Fibroblast of skin of scalp (primary cell): Measurements from ENCODE around the gene SDK2.

Source experiments
- DNase-seq: peaks from one replicate; pipeline ENCODE4 v3.0.0-alpha.2; 2013

SDK2 gene

DNA sequence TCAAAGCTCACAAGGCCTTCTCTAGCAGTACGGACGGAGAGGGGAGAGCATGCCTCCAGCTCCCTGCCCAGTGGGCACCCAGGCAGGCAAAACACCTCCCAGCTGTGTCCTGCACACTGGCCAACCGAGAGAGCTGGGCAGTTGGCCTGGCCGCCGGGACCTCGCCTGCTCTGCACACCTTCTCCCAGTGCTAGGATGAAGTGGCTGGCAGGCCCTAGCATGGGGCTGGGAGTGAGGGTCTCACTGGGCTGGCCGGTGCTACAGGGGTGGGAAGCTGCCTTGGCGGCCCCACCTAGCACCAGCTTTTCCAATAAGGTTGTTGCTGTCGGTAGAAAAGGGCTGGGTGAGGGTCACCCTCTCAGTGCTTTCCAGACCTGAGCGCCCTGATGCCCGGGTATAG, 60.2 kb downstream of the SDK2 start:
- no peak for DNase-seq

DNA sequence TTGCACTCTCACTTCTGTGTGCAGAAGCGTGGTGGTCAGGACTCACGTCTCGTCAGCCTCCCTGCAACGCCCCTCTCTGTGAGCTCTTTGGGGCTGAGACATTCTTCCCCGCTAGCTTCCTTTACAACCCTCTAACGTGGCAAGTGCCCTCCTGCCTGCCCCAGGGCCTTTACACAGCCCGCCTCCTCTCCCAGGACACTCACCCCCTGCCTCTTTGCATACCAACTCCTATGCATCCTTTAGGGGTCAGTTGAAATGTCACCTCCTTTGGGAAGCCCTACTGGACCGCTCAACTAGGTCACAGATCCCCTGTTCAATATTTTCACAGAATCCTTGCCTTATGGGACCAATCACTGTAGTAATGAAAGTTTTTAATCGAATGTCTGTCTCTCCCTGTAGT, 61.4 kb downstream of the SDK2 start:
- DNase-seq: no peak

DNA sequence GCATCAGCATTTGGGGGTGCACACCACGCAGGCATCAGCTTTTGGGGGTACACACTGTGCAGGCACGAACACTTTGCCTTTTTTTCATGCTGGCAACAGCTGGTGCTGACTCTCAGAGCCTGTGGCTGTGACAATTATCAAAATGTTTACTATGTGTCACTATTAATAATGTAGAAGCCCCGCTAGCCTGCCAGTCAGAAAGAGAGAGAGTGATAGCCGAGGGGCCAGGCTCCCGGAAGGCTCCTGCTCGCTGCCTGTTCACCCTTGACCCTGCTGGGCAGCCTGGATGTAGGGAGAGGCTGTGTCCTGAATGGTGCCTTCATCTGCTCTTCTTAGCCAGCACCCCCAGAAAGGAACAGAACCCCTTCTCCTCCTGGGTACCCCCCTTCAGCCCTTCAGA, 61.9 kb downstream of the SDK2 start:
- DNase-seq: no peak

DNA sequence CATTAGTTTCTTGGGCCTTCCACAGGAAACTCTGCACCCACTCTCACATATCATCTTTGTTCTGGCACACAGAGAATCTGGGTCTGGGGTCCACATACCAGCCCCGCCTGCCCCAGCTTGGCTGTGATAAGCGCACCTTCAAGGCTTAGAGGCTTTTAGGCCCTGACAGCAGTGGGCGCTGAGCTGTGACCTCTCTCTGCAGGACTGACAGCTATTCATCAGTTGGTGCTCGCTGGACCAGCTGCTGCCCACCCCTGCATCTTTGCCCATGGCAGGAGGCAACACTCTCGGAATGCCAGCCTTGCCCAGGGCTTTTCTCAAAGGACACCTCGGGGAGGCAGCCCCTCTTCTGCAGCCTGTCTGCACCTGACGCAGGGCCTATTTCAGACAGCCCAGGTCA, 62.9 kb downstream of the SDK2 start:
- no peak for DNase-seq

DNA sequence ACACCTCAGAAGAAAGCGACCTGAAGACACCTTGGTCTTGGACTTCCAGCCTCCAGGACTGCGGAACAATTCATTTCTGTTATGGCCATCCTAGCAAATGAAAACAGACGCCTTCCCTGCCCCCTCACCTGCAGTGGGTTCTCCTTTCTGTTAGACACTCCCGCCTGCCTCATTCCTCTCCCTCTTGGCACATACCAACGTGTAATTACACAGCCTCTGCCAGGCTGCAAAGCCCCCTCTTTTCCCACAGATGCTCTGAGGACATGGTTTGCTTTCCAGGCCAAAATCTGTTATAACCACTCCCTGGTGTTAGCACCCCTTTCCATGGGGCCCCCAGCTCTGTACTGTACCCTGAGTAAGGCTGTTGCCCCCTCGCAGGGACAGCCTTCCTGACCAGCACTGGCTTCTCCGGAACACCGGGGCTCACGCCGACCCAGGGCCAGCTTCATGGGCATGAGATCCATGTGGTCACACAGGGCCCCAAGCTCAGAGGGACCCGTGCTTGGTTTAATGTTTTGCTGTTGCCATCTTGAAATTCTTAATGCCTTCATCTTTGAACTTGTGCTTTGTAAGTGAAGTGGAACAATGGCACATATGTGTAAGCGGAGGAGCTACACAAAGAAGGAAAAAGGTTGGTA, 64.1 kb downstream of the SDK2 start:
- DNase-seq: no peak

DNA sequence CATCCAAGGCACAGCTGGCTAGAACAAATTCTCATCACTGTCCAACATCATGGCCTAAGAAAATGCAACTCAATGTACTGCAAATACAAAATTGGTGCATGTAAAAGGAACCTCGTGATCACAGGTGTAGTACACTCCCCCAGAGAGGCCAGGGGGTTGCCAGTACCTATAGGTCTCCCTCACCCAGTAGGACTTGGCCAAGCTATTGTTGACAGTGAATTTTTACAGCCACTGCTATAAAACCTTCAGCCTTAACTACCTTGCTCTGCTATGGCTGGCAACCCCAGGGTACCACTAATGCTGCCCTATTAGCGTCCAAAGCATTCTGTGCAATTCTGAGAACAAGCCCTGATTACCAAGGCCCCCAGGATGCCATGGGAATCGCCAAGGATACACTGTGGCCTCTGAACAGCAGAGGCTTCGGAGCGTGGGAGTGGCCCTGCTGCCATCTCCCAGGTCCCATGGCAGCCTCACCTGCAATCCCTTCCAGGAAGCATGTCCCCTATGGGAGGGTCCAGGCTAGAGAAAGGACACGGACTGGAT, 67.6 kb downstream of the SDK2 start:
- no peak for DNase-seq

DNA sequence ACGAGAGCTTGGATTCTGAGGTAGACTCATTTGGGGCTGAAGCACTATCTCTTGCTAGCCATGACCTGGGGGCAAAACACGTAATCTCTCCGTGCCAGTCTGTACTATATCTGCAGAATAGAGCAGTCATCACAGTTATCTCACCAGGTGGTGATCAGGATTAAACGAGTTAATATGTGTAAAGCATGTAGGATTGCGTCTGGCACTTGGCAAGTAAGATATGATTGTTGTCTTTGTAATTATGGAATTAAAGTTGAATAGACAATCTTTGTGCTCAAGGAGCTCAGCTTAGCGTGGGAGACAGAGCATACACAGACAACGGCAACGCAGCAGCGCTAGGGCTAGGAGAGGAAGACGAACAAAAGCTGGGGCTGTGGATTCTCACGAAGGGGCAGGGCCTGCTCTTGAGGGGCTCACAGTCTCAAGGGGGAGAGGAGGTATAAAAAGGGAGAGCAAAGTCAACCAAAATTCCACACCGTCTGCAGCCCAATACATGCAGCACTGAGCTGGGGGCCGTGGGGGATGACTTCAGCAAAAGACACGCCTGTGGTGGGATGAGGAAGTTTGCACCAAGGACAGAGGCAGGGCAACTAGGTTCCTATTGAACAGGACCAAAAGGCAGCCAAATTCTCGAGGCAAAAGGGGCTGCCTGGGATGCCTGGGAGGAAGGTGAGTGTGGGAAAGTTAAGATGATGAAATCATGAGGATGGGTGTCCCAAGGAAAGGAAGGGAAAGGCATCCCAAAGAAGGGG, 68.6 kb downstream of the SDK2 start:
- no peak for DNase-seq

DNA sequence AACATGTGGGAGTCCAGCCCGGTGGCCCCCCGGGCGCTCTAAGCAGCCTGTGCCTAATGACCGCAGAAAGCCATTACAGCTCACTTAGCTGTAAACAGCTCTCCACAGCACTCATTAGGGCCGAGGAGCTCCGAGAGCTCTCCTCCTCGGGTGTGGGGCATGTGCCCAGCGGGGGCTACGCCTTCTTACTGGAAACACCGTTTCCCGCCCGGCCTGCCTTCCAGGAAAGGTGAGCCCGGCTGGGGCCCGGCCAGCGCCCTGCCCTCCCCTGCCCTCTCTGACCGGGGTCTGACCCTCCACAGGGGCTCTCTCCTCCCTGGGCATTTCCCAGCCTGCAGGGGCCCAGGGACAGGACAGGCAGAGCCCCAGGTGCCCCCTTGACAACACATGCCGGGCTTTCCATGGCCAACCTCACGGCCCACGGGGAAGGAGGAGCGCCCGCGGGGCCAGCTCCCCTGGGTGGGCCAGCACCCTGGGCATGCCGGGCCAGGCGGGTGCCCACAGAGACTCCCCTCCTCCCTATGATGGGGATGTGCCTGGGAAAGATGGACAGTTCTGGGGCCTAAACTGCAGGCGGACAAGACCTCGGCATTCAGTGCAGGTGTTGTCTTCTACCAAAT, 72.6 kb downstream of the SDK2 start:
- no peak for DNase-seq

DNA sequence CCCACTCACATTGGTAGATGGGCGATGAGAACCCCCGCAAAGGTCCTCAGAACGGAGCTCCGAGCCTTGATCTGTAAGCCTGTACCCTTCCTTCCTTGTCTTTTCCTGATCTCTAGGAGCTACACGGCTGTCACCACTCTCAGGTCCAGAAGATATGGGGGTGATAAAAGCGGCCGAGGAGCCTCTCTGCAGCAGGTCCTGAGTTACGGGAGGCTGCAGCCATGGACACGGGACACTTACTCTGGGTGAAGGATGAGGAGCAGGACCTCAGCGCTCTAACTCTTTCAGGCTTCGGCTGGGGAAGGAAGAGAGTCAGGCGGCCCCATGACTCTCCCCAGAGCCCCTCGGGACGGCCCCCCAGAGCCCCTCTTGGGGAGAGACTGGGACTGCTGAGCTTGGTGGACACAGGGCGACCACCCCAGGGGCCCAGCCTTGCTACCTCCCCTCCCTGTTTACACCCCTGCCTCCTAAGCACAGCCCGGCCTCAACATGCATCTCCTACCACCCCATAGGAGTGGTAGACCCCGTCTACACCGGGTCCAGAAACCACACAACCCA, 74.4 kb downstream of the SDK2 start:
- DNase-seq: no peak

DNA sequence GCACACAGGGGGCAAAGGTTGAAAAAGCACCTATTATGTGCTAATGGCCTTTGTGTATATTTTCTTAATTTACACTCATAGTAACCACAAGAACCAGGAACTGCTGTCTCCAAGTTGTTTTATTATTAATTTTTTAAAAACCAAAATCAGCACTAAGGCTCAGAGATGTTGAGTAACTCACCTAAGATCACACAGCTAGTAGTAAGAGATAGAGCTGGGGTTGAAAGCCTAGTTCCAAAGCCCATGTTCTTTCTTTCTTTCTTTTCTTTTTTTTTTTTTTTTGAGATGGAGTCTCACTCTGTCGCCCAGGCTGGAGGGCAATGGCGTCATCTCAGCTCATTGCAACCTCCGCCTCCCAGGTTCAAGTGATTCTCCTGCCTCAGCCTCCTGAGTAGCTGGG, 75.3 kb downstream of the SDK2 start:
- no peak for DNase-seq

DNA sequence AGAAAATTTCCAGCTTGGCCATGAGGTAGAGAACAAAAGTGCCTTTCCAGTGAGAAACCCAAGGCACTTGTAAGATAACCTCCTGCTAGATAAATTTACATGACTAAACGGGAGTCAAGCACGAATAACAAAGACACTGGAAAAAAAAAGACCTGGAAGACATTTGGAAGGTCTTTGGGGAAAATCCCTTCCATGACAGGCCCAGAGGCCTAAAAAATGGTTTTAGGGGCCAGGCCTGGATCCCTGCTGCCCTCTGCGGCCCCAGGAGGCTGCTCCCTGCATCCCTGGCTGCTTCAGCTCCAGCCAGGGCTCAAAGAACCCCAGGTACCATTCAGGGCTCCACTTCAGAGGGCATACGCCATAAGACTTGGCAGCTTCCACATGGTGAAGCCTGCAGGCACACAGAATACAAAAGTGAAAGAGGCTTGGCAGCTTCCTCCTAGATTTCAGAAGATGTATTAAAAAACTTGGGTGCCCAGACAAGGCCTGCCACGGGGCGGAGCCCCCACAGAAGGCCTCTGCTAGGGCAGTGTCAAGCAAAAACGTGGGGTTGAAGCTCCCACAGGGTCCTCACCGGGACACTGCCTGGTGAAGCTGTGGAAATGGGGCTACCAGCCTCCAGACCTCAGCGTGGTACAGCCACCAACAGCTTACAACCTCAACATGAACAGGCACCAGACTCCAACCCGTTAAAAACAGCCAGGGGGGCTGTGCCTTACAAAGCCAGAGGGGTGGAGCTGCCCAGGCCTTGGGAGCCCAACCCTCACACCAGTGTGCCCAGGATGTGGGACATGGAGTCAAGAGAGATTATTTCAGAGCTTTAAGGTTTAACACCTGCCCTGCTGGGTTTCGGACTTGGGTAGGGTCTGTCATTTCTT, 77.1 kb downstream of the SDK2 start:
- no peak for DNase-seq

DNA sequence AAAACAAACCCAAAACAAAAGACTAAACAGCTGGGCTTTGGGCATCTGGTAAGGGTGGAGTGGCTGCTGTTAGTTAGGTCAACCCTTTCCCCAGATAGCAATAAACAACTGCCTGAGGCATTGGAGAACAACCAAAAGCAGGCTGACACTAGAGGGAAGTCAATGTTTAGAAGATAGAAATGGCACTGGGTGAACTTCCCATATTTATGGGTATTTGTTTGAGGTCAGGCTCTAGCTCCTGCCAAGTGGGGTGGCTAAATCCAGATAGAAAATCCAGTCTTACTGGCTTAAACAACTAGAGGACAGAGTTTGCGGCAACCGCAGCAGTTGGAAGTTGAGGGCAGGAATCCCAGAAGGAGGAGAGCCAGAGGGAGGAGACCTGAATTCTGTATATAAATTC, 79.4 kb downstream of the SDK2 start:
- no peak for DNase-seq

DNA sequence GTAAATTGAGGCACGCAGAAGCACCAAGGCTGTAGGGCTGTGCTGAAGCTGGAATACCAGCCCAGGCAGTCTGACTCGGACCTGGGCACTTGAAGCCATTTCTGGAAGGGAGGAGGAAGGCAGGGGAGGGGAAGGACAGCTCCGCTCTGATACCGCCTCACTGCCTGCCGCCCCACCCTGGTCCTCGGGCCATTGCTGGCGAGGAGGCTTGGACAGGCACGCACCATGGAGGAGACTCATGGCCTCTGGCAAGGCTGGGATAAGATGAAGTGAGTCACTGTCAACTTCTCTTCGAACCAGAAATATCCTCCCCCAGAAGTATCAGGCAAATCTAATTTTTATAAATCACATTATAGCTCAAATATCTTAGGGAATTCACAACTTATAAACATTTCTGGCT, 81.3 kb downstream of the SDK2 start:
- no peak for DNase-seq

DNA sequence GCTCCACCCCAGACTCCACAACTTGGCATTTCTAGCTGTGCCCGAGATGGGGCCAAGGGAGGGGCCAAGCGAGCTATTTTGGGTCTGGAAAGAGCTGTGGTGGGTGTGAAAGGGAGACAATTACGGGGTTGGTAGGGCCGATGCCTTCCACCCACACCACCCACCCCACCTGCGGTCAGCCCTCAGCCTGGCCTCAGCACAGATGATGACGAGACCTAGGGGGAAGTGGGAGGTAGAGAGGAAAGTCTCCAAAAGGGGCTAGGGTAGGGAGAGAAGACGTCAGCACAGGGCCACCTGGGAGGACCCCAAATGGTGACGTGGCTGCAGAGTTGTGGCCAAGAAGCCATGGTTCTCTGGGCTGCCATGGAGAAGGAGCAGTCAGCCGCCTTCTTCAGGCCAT, 83.1 kb downstream of the SDK2 start:
- DNase-seq: no peak

DNA sequence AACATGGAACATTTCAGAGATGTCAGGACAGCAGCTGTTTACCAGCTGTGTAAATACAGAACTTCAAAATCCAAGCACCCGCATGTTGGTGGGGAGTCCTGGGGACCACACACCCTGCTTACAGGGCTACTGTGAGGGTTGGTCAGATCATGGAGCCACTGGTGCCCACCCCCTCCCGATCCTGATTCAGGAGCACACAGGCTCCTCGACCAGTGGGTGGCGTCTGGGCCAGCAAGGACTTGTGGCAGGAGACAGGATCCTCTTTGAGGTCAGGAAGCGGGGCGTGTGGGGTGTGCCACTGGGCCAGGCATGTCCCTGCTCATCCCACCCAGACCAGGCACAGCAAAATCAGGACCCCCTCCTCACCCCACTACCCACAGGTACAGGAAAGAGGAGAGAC, 83.6 kb downstream of the SDK2 start:
- DNase-seq: no peak

DNA sequence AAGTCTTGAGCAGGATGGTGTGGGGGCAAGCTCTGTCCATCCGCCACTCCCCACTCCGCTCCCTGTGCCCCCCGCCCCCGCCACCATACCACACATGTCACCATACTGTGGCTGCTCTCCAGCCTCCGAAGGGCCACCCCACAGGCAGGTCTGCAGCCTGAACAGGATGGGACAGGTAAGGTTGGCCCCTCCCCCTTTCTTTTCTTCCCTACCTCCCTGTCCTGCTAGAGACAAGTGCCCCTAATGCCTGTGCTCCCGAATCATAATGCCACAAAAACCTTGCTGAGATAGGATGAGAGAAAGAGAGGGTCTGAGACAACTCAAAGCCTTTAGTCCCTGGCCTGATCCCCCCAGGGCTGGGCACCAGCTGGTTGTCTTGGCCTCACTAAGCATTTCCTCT, 84.7 kb downstream of the SDK2 start:
- DNase-seq: no peak

DNA sequence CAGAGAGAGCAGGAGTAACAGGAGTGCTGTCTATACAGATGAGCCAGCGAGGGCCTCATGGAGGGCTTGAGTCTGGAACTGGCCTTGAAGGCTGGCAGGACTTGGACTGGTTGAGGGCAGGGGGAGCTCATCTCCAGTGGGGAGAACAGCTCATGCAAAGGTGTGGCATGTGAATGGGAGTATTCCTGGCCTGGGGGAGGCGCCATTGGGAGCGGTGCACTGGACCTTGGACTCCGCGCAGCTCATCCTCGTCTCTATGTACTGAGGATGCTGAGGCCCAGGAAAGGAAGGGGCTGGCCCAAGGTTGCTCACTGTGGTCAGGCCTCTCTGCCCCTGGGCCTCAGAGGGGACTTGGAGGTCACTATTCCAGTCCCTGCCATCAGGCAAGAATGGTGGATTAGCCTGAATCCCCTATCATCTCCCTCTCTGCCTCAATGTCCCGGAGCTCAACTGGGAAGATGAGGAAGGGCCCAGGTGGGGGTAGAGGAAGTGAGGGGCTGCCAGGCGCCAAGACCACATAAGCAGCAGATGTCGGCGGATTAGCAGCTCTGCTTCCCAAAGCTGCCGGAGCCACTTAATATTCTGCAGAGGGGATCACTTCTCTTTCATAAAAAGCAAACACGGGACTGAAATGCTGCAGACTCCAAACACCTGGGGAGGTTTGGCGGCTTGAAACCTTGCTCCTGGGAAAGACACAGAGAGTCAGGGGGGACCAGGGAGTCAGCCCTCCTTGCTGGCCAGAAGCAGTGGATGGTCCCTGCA, 88.9 kb downstream of the SDK2 start:
- DNase-seq: no peak

DNA sequence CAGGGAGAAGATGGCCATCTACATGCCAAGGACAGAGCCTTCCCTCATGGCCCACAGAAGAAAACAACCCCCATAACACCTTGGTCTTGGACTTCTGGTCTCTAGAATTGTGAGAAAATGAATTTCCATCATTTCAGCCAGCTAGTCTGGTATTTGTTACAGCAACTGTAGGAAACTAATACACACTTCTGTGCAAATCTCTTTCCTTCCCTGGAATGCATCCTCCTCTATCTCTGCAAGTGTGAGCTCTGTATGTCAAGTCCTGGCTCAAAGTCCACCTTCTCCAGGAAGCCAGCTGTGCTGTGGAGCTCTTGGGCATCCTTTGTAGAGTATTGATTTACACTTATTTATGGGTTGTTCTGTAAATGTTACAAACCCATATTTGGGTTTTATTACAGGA, 89.7 kb downstream of the SDK2 start:
- DNase-seq: no peak

DNA sequence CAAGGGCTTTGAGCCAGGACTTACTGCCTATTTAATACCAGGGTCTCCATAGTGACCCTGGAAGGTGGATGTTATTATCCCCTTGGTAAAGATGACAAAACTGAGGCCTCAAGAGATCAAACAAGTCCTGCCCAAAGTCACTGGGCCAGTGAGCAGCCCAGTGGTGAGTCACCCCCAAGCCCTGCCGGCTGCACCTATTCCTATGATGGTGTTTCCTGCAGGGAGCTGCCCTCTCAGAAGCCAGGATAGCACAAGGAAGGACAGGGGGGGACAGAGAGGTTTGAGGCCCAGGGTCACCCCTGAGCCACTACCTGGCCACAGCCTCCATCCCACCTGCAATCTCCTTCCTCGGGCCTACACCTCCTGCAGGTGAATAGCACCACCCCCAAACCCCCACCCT, 90.9 kb downstream of the SDK2 start:
- DNase-seq: no peak

DNA sequence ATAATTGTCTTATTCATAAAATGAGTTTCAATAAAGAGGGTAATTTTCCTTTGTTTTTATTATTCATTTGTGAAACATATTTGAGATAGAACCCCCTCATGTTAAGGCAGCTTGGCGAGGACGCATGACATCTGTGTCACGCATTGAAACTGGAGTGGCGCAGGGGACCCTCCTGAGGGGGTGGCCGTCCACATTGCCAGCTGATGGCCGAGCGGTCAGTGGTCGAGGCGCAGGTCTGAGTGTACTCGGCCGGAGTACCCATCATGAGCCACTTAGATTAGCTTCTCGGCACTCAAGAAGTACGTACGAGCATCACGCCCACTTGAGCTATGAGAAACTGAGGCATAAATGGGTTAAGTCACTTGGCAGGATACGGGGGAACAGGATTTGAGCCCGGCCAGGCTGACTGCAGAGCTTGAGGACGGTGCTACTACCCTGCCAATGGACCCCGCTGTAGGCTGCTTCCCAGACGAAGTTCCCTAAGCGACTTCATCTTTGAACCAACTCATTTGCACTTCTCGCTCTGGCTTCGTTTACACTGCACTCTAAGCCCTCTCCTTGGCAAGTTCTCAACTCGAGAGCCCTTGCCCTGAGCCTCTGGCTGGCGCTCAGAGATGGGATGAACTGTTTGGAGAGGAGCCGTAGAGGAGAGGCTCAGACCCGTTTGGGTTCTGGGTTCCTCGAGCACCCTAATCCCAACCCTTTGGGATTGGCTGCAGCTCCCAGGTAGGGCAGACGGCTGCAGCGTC, 91.8 kb downstream of the SDK2 start:
- DNase-seq: no peak

DNA sequence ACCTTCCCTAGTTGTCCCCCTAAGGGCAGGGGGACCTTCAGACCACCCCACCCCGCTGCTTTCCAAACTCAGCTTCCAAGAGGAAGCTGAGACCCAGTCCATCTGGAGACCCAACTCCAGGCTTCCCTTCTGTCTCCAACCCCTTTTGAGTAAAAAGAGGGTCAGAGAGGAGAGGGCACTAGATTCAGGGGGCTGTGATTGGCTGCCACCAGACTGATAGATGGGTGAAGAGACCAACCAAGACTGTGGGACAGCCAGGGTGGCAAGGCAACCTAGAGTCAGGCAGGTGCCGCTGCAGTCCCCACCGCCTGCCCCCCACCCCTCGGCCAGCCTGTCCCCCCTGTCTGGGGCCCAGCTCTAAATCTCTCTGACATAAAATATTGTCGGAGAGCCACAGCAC, 92.5 kb downstream of the SDK2 start:
- DNase-seq: peak; percentile 22
